Measurements from ENCODE around the gene PRPS1L1. TPM values are rescaled to one million over a fixed set of nuclear protein-coding genes. Genes with fewer than 3 reads are reported as not detected.

PRPS1L1 gene
- total RNA-seq = not detected in 2 replicates

GRCh38 chr7:18027628-18028027 is at the start of gene PRPS1L1:
Gene PRPS1L1, minus strand, starts transcription at chr7:18027846.

Other genes starting within 250 kb of the PRPS1L1 start
- 18.6 and 25.8 TPM in 2 replicates for gene SNX13, start 87.4 kb downstream of the PRPS1L1 start, total RNA-seq

Measured in cardiac atrium fibroblast (primary cell).